Stimulated activated naive CD8-positive, alpha-beta T cell treated with anti-CD3 and anti-CD28 coated beads, Interleukin-15, amount 100 ng/mL, for 72 hours (primary cell): ENCODE measurements around the gene MPP2.
A peak's percentile ranks its signal among the peaks of the same experiment; 100 is the strongest.
"Not testable (repeated sequence)": the region's sequence is repeated elsewhere in the genome, so short reads cannot be mapped to it uniquely, and the experiment has no call there.

Experiments used
- ATAC-seq: fragments of 150-1000 bp; cut with Tn5 transposase; 2 replicates; pipeline ENCODE4 v1.10.0; 2021; ENCODE audit warnings: mild to moderate bottlenecking, moderate library complexity
- DNase-seq, 2 donors: peaks; one replicate each; pipeline ENCODE4 v3.0.0; 2021 to 2022
- H3K27ac Mint-ChIP-seq, 2 donors: one replicate each; pipeline ENCODE4 v1.8.0; 2022; ENCODE audit warnings: mild to moderate bottlenecking in 2 of 2, mixed read lengths in 2 of 2, moderate library complexity in 2 of 2
- H3K27me3 Mint-ChIP-seq: one replicate; pipeline ENCODE4 v1.8.0; 2022; ENCODE audit warnings: mixed read lengths
- H3K4me1 Mint-ChIP-seq: one replicate; pipeline ENCODE4 v1.8.0; 2022; ENCODE audit warnings: mild to moderate bottlenecking, mixed read lengths
- H3K4me3 Mint-ChIP-seq, 2 donors: one replicate each; pipeline ENCODE4 v1.8.0; 2022; ENCODE audit warnings: mild to moderate bottlenecking in 2 of 2, mixed read lengths in 2 of 2, moderate library complexity in 1 of 2
- H3K9me3 Mint-ChIP-seq, 2 donors: one replicate each; pipeline ENCODE4 v1.8.0; 2022; ENCODE audit warnings: mixed read lengths in 2 of 2

Gene MPP2

DNA sequence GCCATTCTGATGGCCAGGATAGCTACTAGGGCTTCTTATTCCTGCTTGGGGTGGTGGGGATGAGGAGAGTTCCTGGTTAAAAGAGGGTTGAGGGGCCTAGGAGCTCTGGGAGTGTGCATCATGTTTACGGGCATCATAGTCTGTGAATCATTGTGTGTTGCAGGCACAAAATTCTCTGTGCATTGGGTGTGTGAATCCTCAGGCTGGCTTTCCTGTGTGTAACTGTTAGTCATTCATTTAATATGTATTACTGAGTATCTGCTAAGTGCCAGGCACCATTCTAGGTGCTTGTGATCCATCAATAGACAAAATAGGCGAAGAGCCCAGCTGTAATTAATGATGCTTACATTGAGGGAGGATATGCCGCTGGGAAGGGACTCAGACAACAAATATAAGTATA is 29.1 kb upstream of the MPP2 start:
- no peak for ATAC-seq
- DNase-seq = no peak
- H3K27me3 Mint-ChIP-seq = peaks cover 28% of the 10 kb centered on the region
- H3K27ac Mint-ChIP-seq = no peak overlapping the region
- no peak overlapping the region for H3K4me3 Mint-ChIP-seq
- peaks cover 26% of the 10 kb centered on the region for H3K4me1 Mint-ChIP-seq
- H3K9me3 Mint-ChIP-seq = no peaks in the 10 kb centered on the region

DNA sequence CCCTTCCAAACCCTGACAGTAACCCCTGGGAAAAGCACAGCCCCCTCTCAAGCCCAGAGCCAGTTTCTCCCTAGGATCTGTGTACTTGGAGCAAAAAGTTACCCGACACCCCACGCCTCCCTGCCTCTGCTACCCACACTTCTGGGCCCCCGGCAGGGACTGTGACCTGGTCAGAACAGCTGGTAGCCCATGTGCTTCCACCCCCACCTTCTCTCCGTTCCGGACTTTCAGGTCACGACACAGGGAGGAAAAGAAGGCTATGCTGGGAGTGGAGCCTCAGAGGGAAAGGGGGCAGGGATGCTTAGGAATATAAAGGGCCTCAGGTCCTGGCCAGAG is 28.6 kb upstream of the MPP2 start:
- ATAC-seq = no peak
- peaks cover 28% of the 10 kb centered on the region for H3K27me3 Mint-ChIP-seq
- no peak for DNase-seq
- H3K27ac Mint-ChIP-seq = no peak overlapping the region
- no peak overlapping the region for H3K4me3 Mint-ChIP-seq
- peaks cover 26% of the 10 kb centered on the region for H3K4me1 Mint-ChIP-seq
- no peaks in the 10 kb centered on the region for H3K9me3 Mint-ChIP-seq

DNA sequence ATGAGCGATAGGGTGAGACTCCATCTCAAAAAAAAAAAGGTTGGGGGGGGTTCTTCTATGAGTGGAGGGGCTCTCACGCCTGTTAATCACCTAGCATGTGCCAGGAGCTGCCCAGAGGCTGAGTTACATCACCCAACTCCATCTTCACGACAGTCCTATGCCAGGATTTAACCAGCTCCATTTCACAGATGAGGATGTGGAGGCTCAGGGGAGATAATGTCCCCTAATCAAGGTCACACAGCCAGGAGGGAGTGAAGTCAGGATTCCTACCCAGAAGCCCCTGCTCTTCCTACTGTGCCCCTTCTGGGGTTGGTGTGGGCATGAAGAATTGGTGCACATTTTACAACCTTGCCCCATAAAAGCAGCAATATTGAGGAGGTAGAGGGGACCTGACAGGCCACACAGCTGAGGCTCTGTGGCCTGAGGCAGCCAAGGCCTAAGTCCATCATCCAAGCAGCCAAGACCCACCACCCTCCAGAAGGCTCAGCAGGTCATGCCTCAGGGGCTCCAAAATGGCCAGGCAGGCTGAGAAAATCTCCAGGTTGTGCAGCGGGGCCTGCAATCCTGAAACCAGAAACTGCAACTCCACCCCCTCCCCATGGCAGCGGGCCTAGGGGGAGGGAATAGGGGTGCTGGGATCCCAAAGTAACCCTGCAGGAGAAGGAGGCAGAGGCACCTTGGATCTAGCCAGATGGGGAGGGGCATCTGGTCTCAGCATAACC is 28.0 kb upstream of the MPP2 start:
- no peaks in the 10 kb centered on the region for H3K9me3 Mint-ChIP-seq
- peaks cover 28% of the 10 kb centered on the region for H3K27me3 Mint-ChIP-seq
- DNase-seq = no peak

DNA sequence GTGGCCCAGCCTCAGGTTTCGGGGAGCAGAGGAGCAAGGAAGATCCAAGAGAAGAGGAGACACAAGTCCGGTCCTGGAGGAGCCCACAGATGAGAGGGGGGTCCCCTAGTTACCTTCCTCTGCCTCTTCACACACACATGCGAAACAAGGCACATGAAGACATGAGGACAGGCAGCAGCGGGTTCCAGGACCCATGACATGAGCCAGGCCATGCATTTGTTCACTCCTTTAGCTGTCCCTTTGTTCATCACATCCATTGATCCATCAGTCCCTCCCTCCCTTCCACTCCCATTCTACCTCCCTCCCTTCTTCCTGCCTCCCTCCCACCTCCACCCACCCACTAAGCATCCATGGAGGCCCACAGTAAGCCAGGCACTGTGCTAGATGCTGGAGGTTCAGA is 25.6 kb upstream of the MPP2 start:
- Mint-ChIP-seq H3K27ac (peak overlapping the region in 1 of 2 donors; percentile 65), H3K27me3 (peaks cover 17% of the 10 kb centered on the region), H3K4me1 (peaks cover 22% of the 10 kb centered on the region), H3K9me3 (no peaks in the 10 kb centered on the region), H3K4me3 (no peak overlapping the region)
- DNase-seq (no peak), ATAC-seq (no peak)

More for the DNA sequence above, 28.0 kb upstream of the MPP2 start:
- no peak for ATAC-seq
- H3K4me3 Mint-ChIP-seq = no peak overlapping the region
- H3K27ac Mint-ChIP-seq = no peak overlapping the region
- H3K4me1 Mint-ChIP-seq = peaks cover 26% of the 10 kb centered on the region

DNA sequence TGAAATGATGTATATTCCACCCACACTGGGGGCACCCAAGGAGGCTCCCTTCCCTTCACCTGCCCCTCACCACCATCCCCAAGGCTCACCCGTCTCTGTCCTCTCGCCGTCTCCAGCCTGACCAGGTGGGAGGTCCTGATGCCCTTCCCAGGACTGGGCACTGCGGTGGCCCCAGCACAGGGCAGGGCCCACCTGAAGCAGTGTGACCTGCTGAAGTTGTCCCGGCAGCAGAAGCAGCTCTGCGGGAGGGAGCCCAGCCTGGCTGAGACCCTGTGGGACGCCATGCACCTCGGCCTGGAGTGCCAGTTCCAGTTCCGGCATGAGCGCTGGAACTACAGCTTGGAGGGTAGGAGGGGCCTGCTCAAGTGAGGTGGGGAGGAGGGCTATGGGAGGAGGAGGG is 25.0 kb upstream of the MPP2 start:
- Mint-ChIP-seq H3K9me3 (no peaks in the 10 kb centered on the region), H3K4me3 (no peak overlapping the region), H3K4me1 (peaks cover 22% of the 10 kb centered on the region), H3K27ac (no peak overlapping the region), H3K27me3 (peaks cover 11% of the 10 kb centered on the region)
- DNase-seq = no peak
- ATAC-seq = no peak

DNA sequence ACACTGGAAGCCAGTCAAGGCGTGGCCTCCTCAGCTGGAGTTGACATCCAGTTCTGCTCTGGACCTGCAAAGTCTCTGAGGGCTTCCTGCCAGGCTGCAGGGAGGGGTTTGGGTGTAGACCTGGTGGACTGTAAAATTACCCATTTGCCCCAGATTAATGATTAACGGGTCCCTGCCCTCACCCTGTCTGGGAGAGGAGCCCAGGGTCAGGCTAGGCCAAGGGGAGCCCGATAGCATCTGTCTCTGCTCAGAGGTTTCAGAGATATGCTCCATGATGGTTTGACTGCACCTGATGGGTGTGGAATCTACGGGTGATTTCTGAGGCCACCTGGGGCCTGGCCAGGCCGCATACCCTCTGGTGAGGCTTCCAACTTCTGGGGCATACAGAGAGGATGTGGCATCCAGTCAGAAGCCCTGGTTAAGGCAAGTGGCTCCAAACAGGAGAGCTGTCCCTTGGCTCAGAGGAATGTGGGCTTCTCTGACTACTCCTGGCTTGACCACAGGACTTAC is 23.8 kb upstream of the MPP2 start:
- H3K4me1 Mint-ChIP-seq = peaks cover 25% of the 10 kb centered on the region
- no peaks in the 10 kb centered on the region for H3K9me3 Mint-ChIP-seq
- H3K27me3 Mint-ChIP-seq = peaks cover under 1% of the 10 kb centered on the region
- no peak overlapping the region for H3K27ac Mint-ChIP-seq
- ATAC-seq (no peak), DNase-seq (no peak)
- no peak overlapping the region for H3K4me3 Mint-ChIP-seq

DNA sequence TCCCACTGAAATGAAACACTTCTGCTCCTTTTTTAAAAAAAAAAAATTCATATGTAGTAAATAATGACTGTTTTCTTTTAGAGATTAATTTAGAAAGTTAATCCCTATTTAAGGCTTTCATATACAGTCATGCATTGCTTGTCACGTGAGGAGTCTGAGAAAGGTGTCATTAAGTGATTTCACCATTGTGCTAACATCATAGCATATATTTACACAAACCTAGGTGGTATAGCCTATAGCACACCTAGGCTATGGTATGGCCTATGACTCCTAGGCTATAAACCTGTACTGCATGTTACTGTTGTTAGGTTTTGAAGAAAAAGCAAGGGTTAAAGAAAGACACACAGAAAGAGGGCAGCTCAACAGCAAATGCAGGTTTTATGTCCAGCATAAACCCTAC is 21.3 kb upstream of the MPP2 start:
- H3K27me3 Mint-ChIP-seq = peaks cover 8% of the 10 kb centered on the region
- H3K27ac Mint-ChIP-seq = no peak overlapping the region
- no peak overlapping the region for H3K4me3 Mint-ChIP-seq
- H3K9me3 Mint-ChIP-seq = no peaks in the 10 kb centered on the region
- DNase-seq (no peak), ATAC-seq (peak; percentile 29)
- H3K4me1 Mint-ChIP-seq = peaks cover 40% of the 10 kb centered on the region

DNA sequence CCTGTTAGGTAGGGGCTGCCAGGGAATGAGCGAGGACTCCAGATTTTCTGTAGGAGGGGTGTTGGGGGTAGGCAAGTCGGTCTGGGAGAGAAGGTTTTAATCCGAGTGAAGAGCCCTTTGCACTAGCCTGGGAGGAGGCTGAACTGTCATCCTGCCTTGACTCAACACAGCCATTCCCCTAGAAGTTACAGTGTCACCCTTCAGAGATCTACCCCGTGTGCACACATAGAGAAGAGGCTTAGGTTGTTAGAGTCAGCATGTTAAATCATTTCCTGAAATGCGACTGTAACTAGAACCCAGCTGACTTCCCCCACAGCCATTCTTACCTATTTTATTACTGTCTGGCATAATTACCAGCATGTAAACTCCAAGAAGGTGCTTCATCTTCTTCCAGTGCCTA is 20.6 kb upstream of the MPP2 start:
- H3K9me3 Mint-ChIP-seq, DNase-seq, H3K27me3 Mint-ChIP-seq: not testable (repeated sequence)
- Mint-ChIP-seq H3K4me3 (peak overlapping the region; percentile 81 to 89), H3K4me1 (peaks cover 40% of the 10 kb centered on the region), H3K27ac (peak overlapping the region; percentile 21 to 67)
- peak; percentile 72 for ATAC-seq

DNA sequence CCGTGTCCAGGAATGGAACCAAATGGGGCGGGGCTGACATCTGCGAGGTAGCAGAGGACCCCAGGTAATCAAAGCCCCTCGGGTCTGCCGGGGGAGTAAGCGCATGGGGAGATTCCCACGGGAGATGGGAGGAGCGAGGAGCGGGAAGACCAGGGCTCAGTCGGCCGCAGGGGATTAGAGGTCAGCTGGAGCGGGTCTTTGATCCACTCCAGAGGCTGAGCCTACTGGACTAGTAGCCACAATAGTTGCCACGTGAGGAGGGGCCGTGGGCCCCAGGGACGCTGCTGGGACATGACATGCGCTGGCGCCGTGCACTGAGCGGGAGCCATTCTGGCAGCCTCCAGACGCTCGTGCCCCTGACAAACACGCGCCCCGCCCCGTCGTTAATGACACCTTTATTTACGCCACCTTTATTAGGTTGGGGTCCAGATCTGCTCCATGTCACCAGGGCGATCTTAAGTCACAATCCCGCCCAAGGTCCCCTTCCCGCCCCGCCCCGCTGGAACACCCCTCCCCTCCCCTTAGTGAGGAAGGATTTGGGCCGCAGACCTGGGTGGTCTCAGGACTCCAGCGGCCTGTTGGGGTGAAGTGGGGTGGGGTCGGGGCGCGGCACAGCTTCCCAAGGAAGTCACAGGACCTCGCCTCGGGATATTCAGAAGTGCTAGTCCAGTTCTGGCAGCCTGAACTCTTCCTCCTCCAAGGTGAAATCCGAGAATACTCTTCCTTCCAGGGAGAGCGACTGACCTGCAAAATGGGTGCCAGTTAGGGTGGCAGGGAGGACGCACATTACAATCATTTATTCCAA is 19.9 kb upstream of the MPP2 start:
- peak overlapping the region; percentile 54 to 88 for H3K27ac Mint-ChIP-seq
- ATAC-seq = peak; percentile 31
- peak overlapping the region; percentile 81 to 89 for H3K4me3 Mint-ChIP-seq
- H3K4me1 Mint-ChIP-seq = peaks cover 40% of the 10 kb centered on the region
- no peak for DNase-seq
- no peaks in the 10 kb centered on the region for H3K9me3 Mint-ChIP-seq
- H3K27me3 Mint-ChIP-seq = peaks cover 8% of the 10 kb centered on the region

DNA sequence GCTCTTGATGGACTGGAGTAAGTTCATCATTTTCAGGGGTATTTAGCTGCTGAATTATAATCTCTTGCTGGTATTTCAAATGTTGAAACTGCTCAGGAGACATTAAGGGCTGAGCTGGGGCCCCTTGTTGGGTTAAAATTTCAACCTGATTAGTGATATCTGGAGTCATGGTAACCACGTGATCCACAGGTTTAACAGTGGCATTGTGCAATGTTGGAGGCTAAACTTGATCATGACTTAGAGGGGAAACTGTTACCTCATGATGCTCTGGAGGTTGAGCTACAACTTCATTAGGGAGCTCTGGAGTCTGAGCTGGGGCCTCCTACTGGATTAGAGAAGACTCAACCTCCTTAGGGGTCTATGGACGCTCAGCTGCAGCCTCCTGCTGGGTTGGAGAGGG is 17.2 kb upstream of the MPP2 start:
- H3K27me3 Mint-ChIP-seq = peaks cover 8% of the 10 kb centered on the region
- DNase-seq (peak in 1 of 2 donors; percentile 33), ATAC-seq (peak; percentile 84)
- H3K4me1 Mint-ChIP-seq = peaks cover 38% of the 10 kb centered on the region
- H3K27ac Mint-ChIP-seq = no peak overlapping the region
- no peaks in the 10 kb centered on the region for H3K9me3 Mint-ChIP-seq
- H3K4me3 Mint-ChIP-seq = no peak overlapping the region

DNA sequence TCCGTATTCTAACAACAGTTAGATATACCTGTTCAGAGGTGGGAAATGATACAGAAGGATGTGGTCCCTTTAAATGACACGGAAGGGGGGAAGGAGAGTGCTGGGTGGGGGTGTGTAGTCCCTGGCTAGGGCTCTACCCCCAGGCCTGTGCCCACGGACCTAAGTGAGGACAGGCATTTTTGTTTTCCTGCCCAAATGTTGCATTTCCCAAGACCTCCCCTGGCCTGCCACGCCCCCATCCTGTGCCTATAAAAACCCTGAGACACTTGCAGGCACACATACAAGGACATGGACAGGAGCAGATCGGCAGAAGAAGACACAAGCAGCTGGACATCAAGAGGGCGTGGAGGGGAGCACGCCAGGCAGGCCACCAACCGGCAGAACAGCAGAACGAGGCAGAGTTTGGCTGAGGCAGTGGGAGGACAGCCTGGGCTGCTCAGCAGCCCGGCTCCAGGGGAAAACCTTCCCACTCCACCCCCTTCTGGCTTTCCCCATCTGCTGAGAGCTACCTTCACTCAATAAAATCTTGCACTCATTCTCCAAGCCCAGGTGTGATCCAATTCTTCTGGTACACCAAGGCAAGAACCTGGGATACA is 13.3 kb upstream of the MPP2 start:
- H3K27me3 Mint-ChIP-seq = peaks cover 2% of the 10 kb centered on the region
- H3K4me1 Mint-ChIP-seq = peaks cover 40% of the 10 kb centered on the region
- H3K27ac Mint-ChIP-seq = no peak overlapping the region
- no peak for DNase-seq
- no peak overlapping the region for H3K4me3 Mint-ChIP-seq
- no peak for ATAC-seq
- no peaks in the 10 kb centered on the region for H3K9me3 Mint-ChIP-seq

DNA sequence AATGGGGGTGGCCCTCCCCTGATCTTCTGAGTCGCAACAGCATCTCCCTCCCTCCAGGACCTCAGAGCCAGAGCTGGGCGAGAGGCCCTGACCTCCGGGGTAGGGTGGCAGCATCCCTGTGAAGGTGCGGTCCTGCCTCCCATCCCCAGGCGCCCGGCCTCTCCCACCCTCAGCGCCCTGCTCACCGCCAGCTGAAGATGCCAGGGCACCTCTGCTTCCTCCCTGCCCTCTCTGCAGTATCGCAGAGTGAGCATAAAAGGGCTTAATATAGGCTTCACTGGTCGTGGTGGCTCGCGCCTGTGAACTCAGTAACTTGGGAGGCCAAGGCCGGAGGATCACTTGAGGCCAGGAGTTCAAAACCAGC is 10.7 kb upstream of the MPP2 start:
- DNase-seq (no peak), ATAC-seq (no peak)
- peaks cover 25% of the 10 kb centered on the region for H3K4me1 Mint-ChIP-seq
- H3K27me3 Mint-ChIP-seq = no peaks in the 10 kb centered on the region
- H3K9me3 Mint-ChIP-seq = no peaks in the 10 kb centered on the region
- H3K4me3 Mint-ChIP-seq = peak overlapping the region; percentile 69 to 86
- H3K27ac Mint-ChIP-seq = peak overlapping the region; percentile 30 to 78

DNA sequence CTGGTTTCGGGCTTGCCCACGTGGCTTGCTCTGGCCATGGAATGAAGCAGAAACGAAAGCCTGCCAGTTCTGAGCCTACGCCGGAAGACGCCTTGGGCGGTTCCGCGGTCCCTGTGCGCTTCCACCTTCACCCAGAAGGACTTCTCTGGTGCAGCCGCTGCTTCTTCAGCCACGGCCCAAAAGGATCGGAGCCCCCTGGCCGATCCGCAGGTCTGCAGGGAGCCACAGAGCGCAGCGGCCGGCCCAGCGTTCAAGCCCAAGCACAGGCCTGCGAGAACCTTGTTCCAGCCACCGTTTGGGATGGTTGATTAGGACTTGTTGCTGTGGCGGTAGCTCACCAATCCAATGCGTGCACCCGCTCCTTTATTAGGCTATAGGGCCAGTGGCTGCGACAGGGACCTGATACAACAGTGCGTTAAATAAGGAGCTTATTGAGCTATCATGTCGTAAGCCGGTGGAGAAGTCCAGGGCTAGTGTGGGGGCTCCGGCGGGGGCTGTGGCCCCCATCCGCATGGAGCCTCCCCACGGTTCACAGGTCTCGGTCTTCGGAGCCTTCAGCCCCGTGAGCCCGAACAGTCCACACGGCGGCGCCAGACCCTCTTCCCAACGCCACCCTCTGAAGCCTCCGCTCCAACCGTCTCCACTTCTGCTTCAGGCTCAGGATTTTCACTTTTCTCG is 10.2 kb upstream of the MPP2 start:
- DNase-seq = peak; percentile 52 to 58
- peak; percentile 84 for ATAC-seq

DNA sequence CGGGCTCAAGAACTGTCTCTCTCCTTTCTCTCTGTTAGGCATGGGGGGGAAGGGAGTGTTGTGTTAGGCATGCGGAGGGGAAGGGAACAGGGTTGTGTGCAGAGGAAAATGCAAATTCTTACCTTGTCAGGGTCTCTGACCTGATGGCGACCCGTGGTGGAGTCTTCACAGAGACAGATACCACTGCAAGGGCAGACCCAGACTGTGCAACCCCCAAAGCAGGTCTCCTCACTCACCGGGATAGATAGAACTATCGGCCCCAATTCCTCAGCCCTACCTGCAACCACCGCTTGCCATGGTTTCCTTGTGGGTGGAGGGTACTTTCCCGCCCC is 9.6 kb upstream of the MPP2 start:
- H3K9me3 Mint-ChIP-seq = no peaks in the 10 kb centered on the region
- DNase-seq (no peak), ATAC-seq (no peak)
- H3K27me3 Mint-ChIP-seq = no peaks in the 10 kb centered on the region
- peak overlapping the region; percentile 69 to 86 for H3K4me3 Mint-ChIP-seq
- peaks cover 25% of the 10 kb centered on the region for H3K4me1 Mint-ChIP-seq
- H3K27ac Mint-ChIP-seq = peak overlapping the region in 1 of 2 donors; percentile 10

More for the DNA sequence above, 10.2 kb upstream of the MPP2 start:
- Mint-ChIP-seq H3K27me3 (no peaks in the 10 kb centered on the region), H3K4me1 (peaks cover 25% of the 10 kb centered on the region), H3K9me3 (no peaks in the 10 kb centered on the region), H3K4me3 (peak overlapping the region; percentile 69 to 86), H3K27ac (peak overlapping the region; percentile 30 to 78)

DNA sequence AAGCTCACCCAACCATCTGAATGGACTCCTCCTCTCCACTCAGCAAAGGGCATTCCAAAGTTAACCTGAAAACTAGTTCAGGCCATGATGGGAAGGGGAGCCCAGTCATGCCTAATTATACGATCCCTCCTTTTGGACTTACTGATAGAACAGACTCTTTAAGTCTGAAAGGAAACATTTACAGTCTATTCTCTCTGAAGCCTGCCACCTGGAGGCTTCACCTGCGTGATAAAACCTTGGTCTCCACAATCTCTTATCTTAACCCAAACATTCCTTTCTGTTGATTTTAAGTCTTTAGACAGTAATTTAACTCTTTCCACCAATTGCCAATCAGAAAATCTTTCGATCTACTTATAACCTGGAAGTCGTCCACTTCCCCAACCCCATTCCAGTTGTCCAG is 9.0 kb upstream of the MPP2 start:
- H3K4me1 Mint-ChIP-seq = peaks cover 25% of the 10 kb centered on the region
- no peak for DNase-seq
- no peaks in the 10 kb centered on the region for H3K27me3 Mint-ChIP-seq
- ATAC-seq = no peak
- H3K4me3 Mint-ChIP-seq = no peak overlapping the region
- no peaks in the 10 kb centered on the region for H3K9me3 Mint-ChIP-seq
- H3K27ac Mint-ChIP-seq = no peak overlapping the region

DNA sequence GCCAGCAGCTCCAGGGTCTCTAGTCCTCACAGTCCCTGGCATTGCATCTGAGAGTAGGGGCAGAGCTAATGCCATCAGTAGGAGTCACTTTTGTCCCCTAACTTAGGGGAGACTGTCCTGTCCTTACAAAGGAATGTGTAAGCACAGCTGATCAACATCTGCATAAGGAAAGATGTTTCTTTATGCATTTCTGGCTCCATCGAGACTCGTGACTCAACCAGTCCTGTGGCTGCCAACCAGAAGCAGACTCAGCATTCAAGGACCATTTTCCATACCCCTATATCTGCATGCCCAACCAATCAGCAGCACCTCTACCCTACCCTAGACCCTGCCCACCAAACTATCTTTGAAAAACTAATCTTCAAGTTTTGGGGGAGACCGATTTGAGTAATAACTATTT is 8.2 kb upstream of the MPP2 start:
- ATAC-seq (no peak), DNase-seq (no peak)
- Mint-ChIP-seq H3K4me3 (no peak overlapping the region), H3K9me3 (no peaks in the 10 kb centered on the region), H3K4me1 (peaks cover 25% of the 10 kb centered on the region), H3K27me3 (no peaks in the 10 kb centered on the region), H3K27ac (no peak overlapping the region)
